ENCODE results near the gene AGBL1.

Gene AGBL1

DNA sequence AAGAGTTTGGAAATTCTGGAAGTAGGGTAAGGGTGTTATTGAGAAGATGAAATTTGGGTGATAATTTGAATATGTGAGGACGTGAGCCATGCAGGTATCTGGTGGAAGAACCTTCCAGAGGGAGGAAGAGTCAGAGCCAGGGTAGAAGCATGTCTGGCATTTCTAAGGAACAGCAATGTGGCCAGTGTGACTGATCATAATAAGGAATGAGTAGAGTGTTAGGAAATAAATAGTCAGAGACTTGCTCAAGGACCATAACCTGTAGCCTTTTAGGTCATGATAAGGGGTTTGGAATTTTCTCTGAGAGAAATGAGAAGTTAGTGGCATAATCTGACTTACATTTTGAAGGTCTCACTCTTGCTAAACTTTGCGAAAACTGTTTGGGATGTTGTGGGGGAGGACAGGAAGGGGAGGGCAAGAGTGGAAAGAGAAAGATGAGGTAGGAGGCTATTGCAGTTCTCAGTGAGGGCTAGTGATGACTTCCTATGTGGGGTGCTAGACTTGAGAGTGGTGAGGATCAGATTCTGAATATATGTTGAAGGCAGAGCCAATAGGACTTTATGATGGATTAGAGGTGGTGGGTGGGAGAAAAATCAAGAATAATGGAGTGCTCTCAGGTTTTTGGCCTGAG is 568.3 kb downstream of the AGBL1 start:
- TF ChIP-seq, protein P1, sequence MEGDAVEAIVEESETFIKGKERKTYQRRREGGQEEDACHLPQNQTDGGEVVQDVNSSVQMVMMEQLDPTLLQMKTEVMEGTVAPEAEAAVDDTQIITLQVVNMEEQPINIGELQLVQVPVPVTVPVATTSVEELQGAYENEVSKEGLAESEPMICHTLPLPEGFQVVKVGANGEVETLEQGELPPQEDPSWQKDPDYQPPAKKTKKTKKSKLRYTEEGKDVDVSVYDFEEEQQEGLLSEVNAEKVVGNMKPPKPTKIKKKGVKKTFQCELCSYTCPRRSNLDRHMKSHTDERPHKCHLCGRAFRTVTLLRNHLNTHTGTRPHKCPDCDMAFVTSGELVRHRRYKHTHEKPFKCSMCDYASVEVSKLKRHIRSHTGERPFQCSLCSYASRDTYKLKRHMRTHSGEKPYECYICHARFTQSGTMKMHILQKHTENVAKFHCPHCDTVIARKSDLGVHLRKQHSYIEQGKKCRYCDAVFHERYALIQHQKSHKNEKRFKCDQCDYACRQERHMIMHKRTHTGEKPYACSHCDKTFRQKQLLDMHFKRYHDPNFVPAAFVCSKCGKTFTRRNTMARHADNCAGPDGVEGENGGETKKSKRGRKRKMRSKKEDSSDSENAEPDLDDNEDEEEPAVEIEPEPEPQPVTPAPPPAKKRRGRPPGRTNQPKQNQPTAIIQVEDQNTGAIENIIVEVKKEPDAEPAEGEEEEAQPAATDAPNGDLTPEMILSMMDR (IDR thresholded peaks at IDR 0.05; ENCODE audit: low read depth, low read length) = no peak
- in situ Hi-C loops (cut with HindIII; ENCODE audit: low sequenced_read_pairs) = no loop called here
- DNase-seq (ENCODE audit: low read depth, low spot score) = no peak
- H3K4me3 ChIP-seq (ENCODE audit: low read depth, low read length) = no peak overlapping the region

DNA sequence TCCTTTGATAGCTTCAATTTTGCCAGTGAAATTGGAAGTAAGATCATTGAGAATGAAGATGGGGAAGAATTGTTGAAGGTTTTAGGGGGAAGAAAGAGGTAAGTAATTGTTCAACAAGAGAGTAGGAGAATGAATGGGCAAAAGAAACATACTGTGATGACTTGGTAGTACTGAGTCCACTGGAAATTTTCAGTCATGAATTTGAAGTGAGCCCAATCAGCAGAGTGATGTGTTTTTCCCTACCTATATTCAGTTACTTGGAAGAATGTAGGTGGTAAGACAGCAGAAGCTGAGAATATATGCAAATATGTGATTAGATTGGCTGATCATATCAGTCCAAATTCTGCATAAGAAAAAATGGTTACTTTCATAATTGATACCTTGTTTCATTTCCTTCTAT is 569.6 kb downstream of the AGBL1 start:
- in situ Hi-C loops (cut with HindIII; ENCODE audit: low sequenced_read_pairs) = no loop called here
- DNase-seq (ENCODE audit: low read depth, low spot score) = no peak
- TF ChIP-seq, protein P1 (IDR thresholded peaks at IDR 0.05; ENCODE audit: low read depth, low read length) = no peak
- H3K4me3 ChIP-seq (ENCODE audit: low read depth, low read length) = no peak overlapping the region

DNA sequence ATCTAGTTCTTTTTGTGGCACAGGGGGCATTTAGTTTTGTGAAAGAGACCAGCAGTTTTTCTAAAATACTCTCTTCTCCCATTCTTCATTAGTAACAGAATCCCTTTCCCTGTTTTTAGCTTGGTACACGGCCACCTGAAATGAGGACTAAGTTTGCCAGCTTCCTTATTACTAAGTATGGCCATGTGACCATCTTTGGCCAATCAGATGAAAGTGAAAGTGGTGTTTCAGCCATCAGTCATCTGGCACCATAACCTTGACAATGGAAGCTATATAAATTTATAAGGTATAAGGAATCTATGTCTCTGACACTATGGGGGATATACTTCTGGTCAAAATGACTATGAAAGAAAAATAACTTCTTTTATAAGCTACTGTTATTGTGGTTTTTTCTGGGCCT is 570.4 kb downstream of the AGBL1 start:
- DNase-seq (ENCODE audit: low read depth, low spot score) = no peak
- no peak overlapping the region for H3K4me3 ChIP-seq (ENCODE audit: low read depth, low read length)
- in situ Hi-C loops (cut with HindIII; ENCODE audit: low sequenced_read_pairs) = no loop called here
- TF ChIP-seq, protein P1 (IDR thresholded peaks at IDR 0.05; ENCODE audit: low read depth, low read length) = no peak

DNA sequence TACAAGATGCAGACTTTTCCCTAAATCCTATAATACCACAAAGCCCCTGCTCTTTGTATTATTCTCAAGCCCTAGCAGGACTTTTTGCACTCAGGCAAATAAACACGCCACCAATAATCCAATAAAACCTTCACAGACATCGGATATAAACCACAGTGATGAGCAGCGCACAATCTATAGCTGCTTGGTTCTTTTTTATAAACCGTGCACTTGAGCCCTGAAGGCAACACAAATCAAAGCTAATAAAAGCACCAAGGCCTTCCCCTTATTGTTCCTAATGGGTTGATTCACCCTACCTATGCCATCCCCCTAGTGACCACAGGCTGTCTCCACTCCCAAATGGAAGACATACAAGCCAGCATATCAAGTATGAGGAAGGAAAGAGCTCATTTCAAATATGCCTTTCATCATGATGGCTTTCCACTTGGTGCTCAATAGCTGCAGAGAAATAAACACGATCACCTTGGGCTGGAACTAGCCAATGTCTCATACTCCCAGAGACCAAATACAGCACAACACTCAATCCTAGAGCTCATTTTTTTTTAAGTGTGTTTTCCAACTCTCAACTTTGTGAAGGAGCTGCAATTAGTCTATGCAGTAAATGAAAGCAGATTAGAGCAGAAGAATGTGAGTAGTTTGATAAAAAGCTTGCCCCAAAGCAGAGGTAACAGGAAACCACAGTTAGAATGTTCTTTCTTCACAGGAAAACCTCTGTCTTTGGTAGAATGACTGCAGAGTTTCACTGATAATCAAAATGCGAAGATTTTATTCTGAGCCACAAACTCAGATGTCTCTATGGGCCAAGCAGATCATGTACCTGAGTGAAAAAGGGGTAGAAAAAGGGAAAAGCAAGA is 573.9 kb downstream of the AGBL1 start:
- in situ Hi-C loops (cut with HindIII; ENCODE audit: low sequenced_read_pairs) = no loop called here
- TF ChIP-seq, protein P1 (IDR thresholded peaks at IDR 0.05; ENCODE audit: low read depth, low read length) = no peak
- H3K4me3 ChIP-seq (ENCODE audit: low read depth, low read length) = no peak overlapping the region
- DNase-seq (ENCODE audit: low read depth, low spot score) = no peak

DNA sequence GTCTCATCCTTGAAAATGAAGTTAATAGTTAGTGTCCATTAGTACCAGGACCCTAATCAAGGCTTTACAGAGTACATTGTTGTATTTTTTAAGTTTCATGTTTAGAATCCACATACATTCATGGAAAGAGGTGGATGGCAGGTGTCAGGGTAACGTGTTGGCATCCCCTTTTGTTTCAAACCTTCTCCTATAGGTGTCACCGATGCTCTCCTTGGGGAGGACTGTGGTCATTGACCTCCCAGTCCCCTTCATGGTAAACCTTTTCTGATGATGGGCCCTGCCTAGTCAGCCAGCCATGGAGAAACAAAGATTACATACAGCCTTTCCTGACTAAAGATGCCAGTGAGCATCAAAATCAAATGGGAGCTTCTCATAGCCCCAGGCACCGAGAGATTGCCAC is 574.8 kb downstream of the AGBL1 start:
- DNase-seq (ENCODE audit: low read depth, low spot score) = no peak
- TF ChIP-seq, protein P1 (IDR thresholded peaks at IDR 0.05; ENCODE audit: low read depth, low read length) = no peak
- in situ Hi-C loops (cut with HindIII; ENCODE audit: low sequenced_read_pairs) = no loop called here
- H3K4me3 ChIP-seq (ENCODE audit: low read depth, low read length) = no peak overlapping the region

DNA sequence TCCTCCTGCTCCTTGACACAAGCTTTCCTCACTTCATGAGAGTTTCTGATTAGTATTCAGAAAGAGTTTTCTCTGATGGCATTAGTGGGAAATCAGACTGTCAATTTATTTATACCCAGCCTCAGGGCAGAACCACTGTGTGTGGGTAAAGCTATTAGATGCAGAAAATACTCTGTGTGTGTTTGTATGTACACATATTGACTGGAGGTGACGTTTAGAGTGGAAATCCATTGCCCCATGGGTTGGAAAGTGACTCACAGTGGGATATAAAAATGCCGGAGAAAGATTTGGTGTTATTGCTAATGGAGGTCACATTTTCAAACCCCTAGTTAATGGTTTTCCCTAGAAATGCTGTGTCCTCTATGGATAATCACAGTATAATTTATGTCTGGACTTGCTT is 577.6 kb downstream of the AGBL1 start:
- in situ Hi-C loops (cut with HindIII; ENCODE audit: low sequenced_read_pairs) = no loop called here
- TF ChIP-seq, protein P1 (IDR thresholded peaks at IDR 0.05; ENCODE audit: low read depth, low read length) = no peak
- no peak for DNase-seq (ENCODE audit: low read depth, low spot score)
- H3K4me3 ChIP-seq (ENCODE audit: low read depth, low read length) = no peak overlapping the region

Measured in astrocyte of the spinal cord (primary cell).